K562 (cell line): ENCODE data around the gene UROD. TPM values are rescaled to one million over a fixed set of nuclear protein-coding genes. Genes with fewer than 3 reads are reported as not detected.

Source experiments
- CCNT2 ChIP-seq: IDR thresholded peaks from 2 replicates; pipeline ENCODE4 v1.6.1; 2011; ENCODE audit warnings: borderline replicate concordance, low read depth, mild to moderate bottlenecking, moderate library complexity, mixed read lengths, low read length; ENCODE audit not compliant: insufficient read length; ENCODE audit errors: extremely low read depth
- CLOCK ChIP-seq: fragments of 250-450 bp; sonication (Bioruptor Pico); IDR thresholded peaks from 2 replicates; pipeline ENCODE4 v1.4.0; 2020; ENCODE audit warnings: mild to moderate bottlenecking, moderate library complexity, borderline replicate concordance
- CREB3 ChIP-seq: fragments of 450-650 bp; conservative IDR thresholded peaks from 2 replicates; pipeline ENCODE4 v1.6.1; 2016; ENCODE audit warnings: missing genetic modification characterization, low read depth, mild to moderate bottlenecking, missing compliant biosample characterization, moderate library complexity
- CTBP1 ChIP-seq: fragments of 450-650 bp; IDR thresholded peaks from 2 replicates; pipeline ENCODE4 v1.6.1; 2016; ENCODE audit warnings: borderline replicate concordance
- DMBX1 ChIP-seq: fragments of 250-450 bp; sonication (Bioruptor Pico); IDR thresholded peaks from 2 replicates; pipeline ENCODE4 v1.8.0; 2022; ENCODE audit warnings: inconsistent platforms, mild to moderate bottlenecking, moderate library complexity, borderline replicate concordance
- EP300 ChIP-seq: IDR thresholded peaks from 2 replicates; pipeline ENCODE4 v1.6.1; 2012; ENCODE audit warnings: low read length, improper control_type of control experiment
- FOXP1 ChIP-seq: sonication (generic); formaldehyde crosslinking; IDR thresholded peaks from 2 replicates; pipeline ENCODE4 v1.8.0; 2022; ENCODE audit warnings: mild to moderate bottlenecking, missing genetic modification reagents
- FUS ChIP-seq: fragments of 200-400 bp; formaldehyde crosslinking; optimal IDR thresholded peaks from 2 replicates; pipeline ENCODE3; 2017; ENCODE audit warnings: low read depth, low read length
- GATA2 ChIP-seq: sonication (generic); formaldehyde crosslinking; IDR thresholded peaks from 2 replicates; pipeline ENCODE4 v1.4.0; 2020; ENCODE audit warnings: mild to moderate bottlenecking, missing genetic modification reagents
- HDAC1 ChIP-seq, 2 experiments: fragments of 450-650 bp; IDR thresholded peaks; 2 replicates each; pipeline ENCODE4 v1.6.1; 2016 to 2017; ENCODE audit warnings: inconsistent platforms in 1 of 2, mild to moderate bottlenecking in 1 of 2, moderate library complexity in 1 of 2
- IRF9 ChIP-seq: fragments of 450-650 bp; IDR thresholded peaks from 2 replicates; pipeline ENCODE4 v1.6.1; 2016; ENCODE audit warnings: missing biosample characterization, missing genetic modification characterization
- KLF16 ChIP-seq: IDR thresholded peaks from 2 replicates; pipeline ENCODE4 v1.6.1; 2016; ENCODE audit warnings: antibody characterized with exemption
- L3MBTL2 ChIP-seq: fragments of 450-650 bp; IDR thresholded peaks from 2 replicates; pipeline ENCODE4 v1.6.1; 2016; ENCODE audit warnings: mild to moderate bottlenecking, moderate library complexity
- MTA2 ChIP-seq: fragments of 450-650 bp; IDR thresholded peaks from 2 replicates; pipeline ENCODE4 v1.6.1; 2016; ENCODE audit warnings: low read depth
- MTA3 ChIP-seq: fragments of 450-650 bp; formaldehyde crosslinking; IDR thresholded peaks from 2 replicates; pipeline ENCODE4 v1.6.1; 2017; ENCODE audit warnings: mild to moderate bottlenecking, borderline replicate concordance
- NFIC ChIP-seq: fragments of 450-650 bp; IDR thresholded peaks from 2 replicates; pipeline ENCODE4 v1.6.1; 2017; ENCODE audit warnings: mild to moderate bottlenecking, inconsistent platforms
- NR2C1 ChIP-seq, 2 experiments: fragments of 450-650 bp; IDR thresholded peaks; 2 replicates each; pipeline ENCODE4 v1.6.1; 2017; ENCODE audit warnings: mild to moderate bottlenecking in 2 of 2, antibody characterized with exemption in 1 of 2, inconsistent platforms in 1 of 2, missing compliant biosample characterization in 1 of 2, missing genetic modification characterization in 1 of 2
- POLR2AphosphoS5 ChIP-seq: IDR thresholded peaks from 2 replicates; pipeline ENCODE4 v1.6.1; 2011; ENCODE audit warnings: mild to moderate bottlenecking, low read depth, low read length, moderate library complexity; ENCODE audit not compliant: control insufficient read depth, insufficient read depth
- SMARCE1 ChIP-seq: fragments of 450-650 bp; IDR thresholded peaks from 2 replicates; pipeline ENCODE4 v1.7.1; 2016; ENCODE audit warnings: mild to moderate bottlenecking
- SOX6 ChIP-seq: fragments of 450-650 bp; IDR thresholded peaks from 2 replicates; pipeline ENCODE4 v1.6.1; 2014; ENCODE audit warnings: mild to moderate bottlenecking
- ZEB2 ChIP-seq: fragments of 450-650 bp; IDR thresholded peaks from 2 replicates; pipeline ENCODE4 v1.6.1; 2016
- ZNF224 ChIP-seq: sonication (generic); formaldehyde crosslinking; IDR thresholded peaks from 2 replicates; pipeline ENCODE4 v1.8.0; 2022; ENCODE audit warnings: mild to moderate bottlenecking, missing genetic modification reagents
- ZNF507 ChIP-seq: conservative IDR thresholded peaks from 2 replicates; pipeline ENCODE4 v1.6.1; 2017; ENCODE audit warnings: missing genetic modification characterization, missing compliant biosample characterization
- ZNF583 ChIP-seq: fragments of 250-450 bp; sonication (Bioruptor Pico); IDR thresholded peaks from 2 replicates; pipeline ENCODE4 v1.4.0; 2020
- ZNF589 ChIP-seq: fragments of 200-800 bp; sonication (Bioruptor generic); IDR thresholded peaks from 2 replicates; pipeline ENCODE4 v1.6.1; 2016; ENCODE audit warnings: low read depth, missing genetic modification characterization, missing compliant biosample characterization
- ZNF707 ChIP-seq: fragments of 250-450 bp; sonication (Bioruptor Pico); conservative IDR thresholded peaks from 2 replicates; pipeline ENCODE4 v1.8.0; 2022; ENCODE audit warnings: inconsistent platforms, mild to moderate bottlenecking, moderate library complexity
- polyA plus RNA-seq, 8 experiments: library from polyadenylated mRNA; depleted of rRNA in 4 of 8; stranded (reverse) in 5 of 8; unstranded in 3 of 8; fragments of >200 nt; fragmentation: Nextera tagmentation in 2 of 8; fragmentation: Illumina TruSeq in 1 of 8; extraction: Ambion mirVana in 2 of 8; extraction: Trizol in 1 of 8; gene quantifications; 2 replicates each; pipeline versions ENCODE4 v1.2.1 to v1.2.3, GENCODE V29; 2011 to 2014; ENCODE audit warnings: inconsistent platforms in 1 of 8, missing spikeins in 1 of 8
- total RNA-seq, 7 experiments: library from RNA; depleted of rRNA in 6 of 7; stranded (reverse); fragments of >200 nt in 6 of 7; fragmentation: Illumina TruSeq in 2 of 7; extraction: Trizol in 2 of 7; gene quantifications; 2 replicates each; pipeline versions ENCODE4 v1.2.1 to v1.2.3, GENCODE V29; 2011 to 2021; ENCODE audit warnings: low replicate concordance in 1 of 7

Gene UROD
- total and polyA plus RNA-seq, 9 of the 15 experiments (the other 6 are each of a cell fraction or from before 2014, with no cell fraction given) = 533 to 2,933 (median 1,100) TPM

GRCh38 chr1:45035631-45036301, 23.7 kb downstream of the UROD start (continued):
- TF ChIP-seq NR2C1 (IDR thresholded peaks at IDR 0.05) (no peak), NR2C1 (tag; IDR thresholded peaks at IDR 0.05) (peak; percentile 29; the same call in 1 of the 2 replicates), CREB3 (tag) (0 out of 2 replicates have a peak, but pooled peaks have one; percentile 9), ZNF507 (no peak), CTBP1 (peak; percentile 99), ZNF589 (peak; percentile 68; the same call in 1 of the 2 replicates), MTA3 (peak; percentile 82), CLOCK (CRISPR knock-in tag) (no peak), ZEB2 (peak; percentile 92), SMARCE1 (peak; percentile 94), NFIC (peak; percentile 90), FOXP1 (CRISPR knock-in tag) (no peak), POLR2AphosphoS5 (peak; percentile 89), ZNF583 (CRISPR knock-in tag) (peak; percentile 46; the same call in 1 of the 2 replicates), L3MBTL2 (0 out of 2 replicates have a peak, but pooled peaks have one; percentile 11), DMBX1 (CRISPR knock-in tag) (peak; percentile 66; the same call in 1 of the 2 replicates), ZNF224 (CRISPR knock-in tag) (no peak), IRF9 (no peak), KLF16 (peak; percentile 89), ZNF707 (CRISPR knock-in tag) (no peak), MTA2 (peak; percentile 95), GATA2 (peak; percentile 83), HDAC1 (IDR thresholded peaks at IDR 0.05) (peak in 1 of 2 experiments; percentile 52; a peak in 1 of 4 replicates), CCNT2 (peak; percentile 99), SOX6 (peak; percentile 95), EP300 (peak; percentile 95), FUS (no peak)
